Colonic mucosa (tissue), 4 donors: Measurements from ENCODE around the gene PBX1. TPM values are rescaled to one million over a fixed set of nuclear protein-coding genes. Genes with fewer than 3 reads are reported as not detected.

Experiments
- DNase-seq: peaks from one replicate; pipeline ENCODE4 v3.0.0-alpha.2; 2020
- H3K27ac ChIP-seq: fragments of 200-600 bp; one replicate; pipeline ENCODE4 v1.8.0; 2021
- H3K27me3 ChIP-seq: fragments of 200-600 bp; one replicate; pipeline ENCODE4 v1.8.0; 2021
- H3K36me3 ChIP-seq: fragments of 200-600 bp; one replicate; pipeline ENCODE4 v1.8.0; 2021
- H3K4me1 ChIP-seq: fragments of 200-600 bp; one replicate; pipeline ENCODE4 v1.8.0; 2021; ENCODE audit warnings: mild to moderate bottlenecking
- H3K4me3 ChIP-seq: fragments of 200-600 bp; one replicate; pipeline ENCODE4 v1.8.0; 2021
- H3K9ac ChIP-seq, 2 donors: one replicate each; pipeline ENCODE4 v1.7.0; 2013; ENCODE audit warnings: control low read depth in 2 of 2, low read depth in 2 of 2, low read length in 2 of 2
- H3K9me3 ChIP-seq: fragments of 200-600 bp; one replicate; pipeline ENCODE4 v1.8.0; 2021
- intact Hi-C: fragments of 100-400 bp; cut with DNase I; formaldehyde crosslinking; loops from one replicate; pipeline ENCODE4 v1.14.1; 2022
- total RNA-seq, 2 donors: library from RNA; stranded (reverse); fragmentation: NEBNext Ultra II Directional in 1 of 2; extraction: Animal tissue kit (Norgen Biotek cat#: 25700) in 1 of 2; gene quantifications; one replicate each; pipeline ENCODE4 v1.2.1, GENCODE V29; 2021
- TF ChIP-seq, protein P1 (sequence below): fragments of 200-600 bp; IDR thresholded peaks from one replicate; pipeline ENCODE4 v1.8.0; 2022; ENCODE audit warnings: antibody characterized with exemption, mild to moderate bottlenecking
- donor health status: healthy.
- donor health status: DM: no; HTN: no; CAD: no.
- donor health status: DM: no; HTN: no; CAD: no.

The PBX1 gene
- total RNA-seq, 2 donors from 2014 or later = 27.2 to 53.7 TPM

GRCh38 chr1:164588516-164589341, 29.7 kb downstream of the PBX1 start:
- H3K36me3 ChIP-seq = no peaks in the 10 kb centered on the region
- DNase-seq = peak; percentile 50
- peak overlapping the region in 1 of 2 donors; percentile 14 for H3K9ac ChIP-seq
- H3K27me3 ChIP-seq = no peaks in the 10 kb centered on the region
- no peaks in the 10 kb centered on the region for H3K9me3 ChIP-seq
- H3K4me3 ChIP-seq = no peak overlapping the region
- intact Hi-C loops = no loop called here
- H3K4me1 ChIP-seq = peaks cover 6% of the 10 kb centered on the region
- peak overlapping the region; percentile 61 for H3K27ac ChIP-seq
- TF ChIP-seq, protein P1, sequence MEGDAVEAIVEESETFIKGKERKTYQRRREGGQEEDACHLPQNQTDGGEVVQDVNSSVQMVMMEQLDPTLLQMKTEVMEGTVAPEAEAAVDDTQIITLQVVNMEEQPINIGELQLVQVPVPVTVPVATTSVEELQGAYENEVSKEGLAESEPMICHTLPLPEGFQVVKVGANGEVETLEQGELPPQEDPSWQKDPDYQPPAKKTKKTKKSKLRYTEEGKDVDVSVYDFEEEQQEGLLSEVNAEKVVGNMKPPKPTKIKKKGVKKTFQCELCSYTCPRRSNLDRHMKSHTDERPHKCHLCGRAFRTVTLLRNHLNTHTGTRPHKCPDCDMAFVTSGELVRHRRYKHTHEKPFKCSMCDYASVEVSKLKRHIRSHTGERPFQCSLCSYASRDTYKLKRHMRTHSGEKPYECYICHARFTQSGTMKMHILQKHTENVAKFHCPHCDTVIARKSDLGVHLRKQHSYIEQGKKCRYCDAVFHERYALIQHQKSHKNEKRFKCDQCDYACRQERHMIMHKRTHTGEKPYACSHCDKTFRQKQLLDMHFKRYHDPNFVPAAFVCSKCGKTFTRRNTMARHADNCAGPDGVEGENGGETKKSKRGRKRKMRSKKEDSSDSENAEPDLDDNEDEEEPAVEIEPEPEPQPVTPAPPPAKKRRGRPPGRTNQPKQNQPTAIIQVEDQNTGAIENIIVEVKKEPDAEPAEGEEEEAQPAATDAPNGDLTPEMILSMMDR = no peak

DNA sequence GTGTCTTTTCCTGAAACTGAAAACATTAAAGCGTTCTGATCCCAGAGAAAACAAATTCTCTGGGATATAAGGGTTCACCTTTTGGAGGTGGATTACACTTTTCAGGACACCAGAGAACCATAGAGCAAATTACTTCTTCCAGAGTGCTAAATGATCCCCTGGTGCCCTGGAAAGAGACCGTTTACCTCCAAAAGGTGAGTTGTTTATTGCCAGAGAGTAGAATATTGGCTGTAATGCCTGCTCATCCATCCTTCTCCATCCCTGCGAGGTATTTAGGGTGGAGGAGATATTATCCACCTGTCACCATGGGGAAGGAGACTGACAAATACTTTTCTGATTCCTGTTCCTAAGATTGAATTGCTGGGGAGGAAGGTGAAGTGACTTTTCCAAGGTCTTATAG, 30.4 kb downstream of the PBX1 start:
- TF ChIP-seq, protein P1 = no peak
- Histone ChIP-seq H3K36me3 (no peaks in the 10 kb centered on the region), H3K4me1 (peaks cover 6% of the 10 kb centered on the region), H3K27me3 (no peaks in the 10 kb centered on the region), H3K4me3 (no peak overlapping the region), H3K9ac (no peak overlapping the region), H3K9me3 (no peaks in the 10 kb centered on the region), H3K27ac (peak overlapping the region; percentile 61)
- intact Hi-C loops = no loop called here
- no peak for DNase-seq

DNA sequence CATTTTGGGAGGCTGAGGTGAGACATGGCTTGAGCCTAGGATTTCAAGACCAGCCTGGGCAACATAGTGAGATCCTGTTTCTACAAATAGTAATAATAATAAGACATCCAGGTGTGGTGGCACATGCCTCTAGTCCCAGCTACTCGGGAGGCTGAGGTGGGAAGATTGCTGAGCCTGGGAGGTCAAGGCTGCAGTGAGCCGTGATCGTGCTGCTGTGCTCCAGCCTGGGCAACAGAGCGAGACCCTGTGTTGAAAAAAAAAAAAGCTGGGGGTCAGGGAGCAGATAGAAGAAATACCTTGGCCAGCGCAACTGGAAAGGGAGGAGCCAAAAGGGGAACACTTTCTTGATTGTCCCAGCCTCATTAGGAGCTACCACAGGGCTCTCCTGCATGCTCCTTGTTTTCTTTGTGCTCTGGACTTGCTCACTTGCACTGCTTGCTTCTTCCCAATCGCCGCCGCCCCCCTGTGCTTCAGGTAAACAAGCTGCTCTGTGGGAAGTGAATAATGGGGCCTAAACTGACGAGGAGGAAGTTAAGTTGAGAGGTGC, 31.1 kb downstream of the PBX1 start:
- Histone ChIP-seq H3K36me3 (no peaks in the 10 kb centered on the region), H3K27ac (peak overlapping the region; percentile 37), H3K4me1 (peaks cover 6% of the 10 kb centered on the region), H3K9ac (peak overlapping the region in 1 of 2 donors; percentile 57), H3K4me3 (no peak overlapping the region), H3K27me3 (no peaks in the 10 kb centered on the region), H3K9me3 (no peaks in the 10 kb centered on the region)
- intact Hi-C loops = no loop called here
- DNase-seq = no peak
- TF ChIP-seq, protein P1 = no peak

DNA sequence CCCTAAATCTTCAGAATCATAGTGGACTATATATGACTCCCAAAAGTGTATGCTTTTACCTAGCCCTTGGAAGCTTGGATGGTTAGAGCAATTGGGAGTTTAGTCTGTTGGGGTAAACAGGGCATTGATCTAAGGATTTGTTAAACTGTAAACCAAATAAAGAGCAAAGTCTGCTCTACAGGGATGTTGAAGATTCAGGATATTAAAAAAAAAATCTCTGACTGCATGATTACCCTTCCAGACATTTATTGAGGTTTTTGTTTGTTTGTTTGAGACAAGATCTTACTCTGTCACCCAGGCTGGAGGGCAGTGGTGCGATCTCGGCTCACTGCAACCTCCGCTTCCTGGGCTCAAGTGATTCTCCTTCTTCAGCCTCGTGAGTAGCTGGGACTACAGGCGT, 31.6 kb downstream of the PBX1 start:
- H3K9me3 ChIP-seq = no peaks in the 10 kb centered on the region
- H3K4me1 ChIP-seq = peaks cover 6% of the 10 kb centered on the region
- H3K9ac ChIP-seq = peak overlapping the region in 1 of 2 donors; percentile 57
- no peaks in the 10 kb centered on the region for H3K27me3 ChIP-seq
- TF ChIP-seq, protein P1 = no peak
- no peak overlapping the region for H3K4me3 ChIP-seq
- H3K36me3 ChIP-seq = no peaks in the 10 kb centered on the region
- no peak for DNase-seq
- intact Hi-C loops = no loop called here
- peak overlapping the region; percentile 37 for H3K27ac ChIP-seq

- Histone ChIP-seq H3K36me3 (no peaks in the 10 kb centered on the region), H3K9ac (no peak overlapping the region), H3K27ac (no peak overlapping the region), H3K4me3 (no peak overlapping the region), H3K27me3 (no peaks in the 10 kb centered on the region), H3K4me1 (peaks cover 6% of the 10 kb centered on the region), H3K9me3 (no peaks in the 10 kb centered on the region)
- DNase-seq = no peak
- intact Hi-C loops = no loop called here
- TF ChIP-seq, protein P1 = no peak
Measured at GRCh38 chr1:164591858-164592257, 32.9 kb downstream of the PBX1 start.
